Measurements from ENCODE around the gene PLA2G6. TPM values are rescaled to one million over a fixed set of nuclear protein-coding genes. Genes with fewer than 3 reads are reported as not detected.
"Not testable (repeated sequence)": the region's sequence is repeated elsewhere in the genome, so short reads cannot be mapped to it uniquely, and the experiment has no call there.

The PLA2G6 gene
- total RNA-seq, 2 experiments from 2014 or later: 52.4 to 53.6 TPM

GRCh38 chr22:38151126-38151500, 30.5 kb downstream of the PLA2G6 start:
- peaks cover 15% of the 10 kb centered on the region for H3K4me1 Mint-ChIP-seq (ENCODE audit: low read depth)
- DNase-seq: no peak
- POLR2A ChIA-PET: no interaction called here
- no peak overlapping the region for H3K4me3 Mint-ChIP-seq
- no peak for ATAC-seq
- peaks cover 5% of the 10 kb centered on the region for H3K36me3 Mint-ChIP-seq (ENCODE audit: low read depth)
- H3K27ac Mint-ChIP-seq: no peak overlapping the region
- TF ChIP-seq CTCF (IDR thresholded peaks at IDR 0.05): no peak
- intact Hi-C loops (cut with micrococcal nuclease): no loop called here
- no peaks in the 10 kb centered on the region for H3K27me3 Mint-ChIP-seq
- CTCF ChIA-PET: no interaction called here
- H3K9me3 Mint-ChIP-seq: no peaks in the 10 kb centered on the region

GRCh38 chr22:38148245-38148644, 33.4 kb downstream of the PLA2G6 start:
- POLR2A ChIA-PET: no interaction called here
- Mint-ChIP-seq H3K27me3 (no peaks in the 10 kb centered on the region), H3K4me1 (ENCODE audit: low read depth) (peaks cover 21% of the 10 kb centered on the region), H3K27ac (no peak overlapping the region), H3K36me3 (ENCODE audit: low read depth) (peaks cover 8% of the 10 kb centered on the region), H3K9me3 (no peaks in the 10 kb centered on the region), H3K4me3 (no peak overlapping the region)
- intact Hi-C loops (cut with micrococcal nuclease): no loop called here
- no peak for TF ChIP-seq CTCF (IDR thresholded peaks at IDR 0.05)
- ATAC-seq (no peak), DNase-seq (no peak)
- CTCF ChIA-PET: no interaction called here

GRCh38 chr22:38146166-38146565, 35.5 kb downstream of the PLA2G6 start:
- H3K9me3 Mint-ChIP-seq; H3K27ac Mint-ChIP-seq; H3K4me3 Mint-ChIP-seq; DNase-seq; intact Hi-C loops (cut with micrococcal nuclease); H3K27me3 Mint-ChIP-seq; ATAC-seq: not testable (repeated sequence)
- peaks cover 26% of the 10 kb centered on the region for H3K4me1 Mint-ChIP-seq (ENCODE audit: low read depth)
- H3K36me3 Mint-ChIP-seq (ENCODE audit: low read depth): peaks cover 14% of the 10 kb centered on the region
- ChIA-PET CTCF (interaction anchor here (5.5 kb wide), 1 partner anchor 94 kb away, joined by 26 read pairs; no protein-coding TSS in a partner anchor), POLR2A (interaction anchor here (0.6 to 1.5 kb wide), 2 partner anchors 58 to 624 kb away, joined by 3 read pairs; no protein-coding TSS in a partner anchor)

GRCh38 chr22:38144025-38144405, 37.6 kb downstream of the PLA2G6 start:
- no peak overlapping the region for H3K4me3 Mint-ChIP-seq
- H3K27ac Mint-ChIP-seq: no peak overlapping the region
- intact Hi-C loops (cut with micrococcal nuclease): no loop called here
- ATAC-seq (no peak), DNase-seq (no peak)
- H3K36me3 Mint-ChIP-seq (ENCODE audit: low read depth): peaks cover 17% of the 10 kb centered on the region
- H3K27me3 Mint-ChIP-seq: no peaks in the 10 kb centered on the region
- H3K4me1 Mint-ChIP-seq (ENCODE audit: low read depth): peaks cover 24% of the 10 kb centered on the region
- ChIA-PET CTCF (interaction anchor here (1.0 to 5.5 kb wide), 5 partner anchors 15 to 92 kb away, joined by 3 to 26 read pairs (median 4); no protein-coding TSS in a partner anchor), POLR2A (no interaction called here)
- H3K9me3 Mint-ChIP-seq: no peaks in the 10 kb centered on the region
- TF ChIP-seq CTCF (IDR thresholded peaks at IDR 0.05): no peak

GRCh38 chr22:38142606-38143005, 39.0 kb downstream of the PLA2G6 start:
- Mint-ChIP-seq H3K27me3 (no peaks in the 10 kb centered on the region), H3K36me3 (ENCODE audit: low read depth) (peaks cover 12% of the 10 kb centered on the region), H3K27ac (peak overlapping the region; percentile 42), H3K9me3 (no peaks in the 10 kb centered on the region), H3K4me3 (no peak overlapping the region), H3K4me1 (ENCODE audit: low read depth) (peaks cover 14% of the 10 kb centered on the region)
- no peak for DNase-seq
- no peak for ATAC-seq
- POLR2A ChIA-PET: interaction anchor here (0.9 kb wide), 1 partner anchor 25 kb away, joined by 3 read pairs; no protein-coding TSS in a partner anchor
- CTCF ChIA-PET: interaction anchor here (1.6 to 5.5 kb wide), 2 partner anchors 43 to 90 kb away, joined by 5 to 26 read pairs; no protein-coding TSS in a partner anchor
- no peak for TF ChIP-seq CTCF (IDR thresholded peaks at IDR 0.05)
- intact Hi-C loops (cut with micrococcal nuclease): no loop called here

Measured in activated CD8-positive, alpha-beta T cell treated with anti-CD3 and anti-CD28 coated beads for 36 hours (primary cell).